GM23248 (cell line): Measurements from ENCODE around the gene RNF227.

Experiments
- EZH2 ChIP-seq: fragments of 200-600 bp; sonication (generic); IDR thresholded peaks from 2 replicates; pipeline ENCODE4 v1.6.1; 2018; ENCODE audit warnings: antibody characterized with exemption, mild to moderate bottlenecking; ENCODE audit not compliant: insufficient read depth, poor library complexity, severe bottlenecking
- EZH2phosphoT487 ChIP-seq: fragments of 200-600 bp; sonication (generic); IDR thresholded peaks from 2 replicates; pipeline ENCODE4 v1.6.1; 2018; ENCODE audit warnings: antibody characterized with exemption, moderate library complexity, mild to moderate bottlenecking, low read depth; ENCODE audit not compliant: insufficient read depth

GRCh38 chr17:7959503-7960253, 43.6 kb upstream of the RNF227 start:
- TF ChIP-seq EZH2phosphoT487: no peak
- no peak for TF ChIP-seq EZH2
